AG08396 (cell line): ENCODE data around the gene MYCL.

Source experiments
- DNase-seq: peaks from one replicate; pipeline ENCODE4 v3.0.0; 2012; ENCODE audit warnings: low spot score, mixed read lengths

Gene MYCL

GRCh38 chr1:39852214-39852791 is 49.4 kb downstream of the MYCL start:
- no peak for DNase-seq

- DNase-seq, result no peak
Observed at GRCh38 chr1:39850606-39851216, 51.0 kb downstream of the MYCL start.

GRCh38 chr1:39849203-39849602 is 52.5 kb downstream of the MYCL start:
- no peak for DNase-seq

DNA sequence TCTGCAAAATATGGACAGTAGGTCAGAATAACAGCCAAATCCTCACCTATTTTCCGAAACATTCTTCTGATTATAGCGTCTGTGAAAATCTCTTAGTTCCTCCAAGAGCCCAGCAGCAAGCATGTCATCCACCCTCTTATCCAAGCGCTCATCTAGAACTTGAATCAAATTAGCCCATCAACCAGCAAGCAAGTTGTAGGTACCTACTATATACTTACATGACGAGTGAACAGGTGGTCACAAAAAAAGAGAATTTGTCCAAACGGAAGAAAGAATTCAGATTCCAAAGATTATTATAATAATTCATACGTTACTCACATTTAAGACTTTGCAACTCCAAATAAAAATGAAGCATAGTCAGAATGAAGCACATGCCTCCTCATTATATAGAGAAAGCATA is 53.8 kb downstream of the MYCL start:
- DNase-seq, result no peak

- DNase-seq, result no peak
Observed at GRCh38 chr1:39846796-39847195, 54.9 kb downstream of the MYCL start.

GRCh38 chr1:39845569-39846566 is 55.8 kb downstream of the MYCL start:
- DNase-seq, result peak; percentile 64
